GM19324 (cell line): ENCODE results near the gene NCCRP1.

Experiments used
- ATAC-seq: cut with Tn5 transposase; IDR thresholded peaks from one replicate; pipeline ENCODE4 v1.9.1; 2021; ENCODE audit warnings: mild to moderate bottlenecking, moderate library complexity; ENCODE audit not compliant: unreplicated experiment, low FRiP score

Gene NCCRP1

DNA sequence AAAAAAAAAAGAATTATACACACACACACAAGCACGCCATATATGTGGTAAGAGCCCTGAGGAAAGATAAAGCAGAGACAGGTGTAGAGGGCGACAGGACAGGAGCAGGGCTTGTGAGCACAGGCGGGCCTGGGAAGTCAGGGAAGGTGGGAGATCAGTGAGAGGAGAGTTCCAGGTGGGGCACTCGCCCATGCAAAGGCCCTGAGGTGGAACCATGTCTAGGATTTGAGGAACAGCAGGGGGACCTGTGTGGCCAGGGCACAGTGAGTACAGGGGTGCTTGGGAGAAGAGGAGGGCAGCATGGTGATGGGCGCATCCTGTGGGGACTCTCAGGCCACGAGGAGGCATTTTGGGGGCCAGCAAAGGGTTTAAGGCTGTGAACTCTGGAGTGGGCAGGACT, 32.5 kb upstream of the NCCRP1 start:
- ATAC-seq, result no peak

DNA sequence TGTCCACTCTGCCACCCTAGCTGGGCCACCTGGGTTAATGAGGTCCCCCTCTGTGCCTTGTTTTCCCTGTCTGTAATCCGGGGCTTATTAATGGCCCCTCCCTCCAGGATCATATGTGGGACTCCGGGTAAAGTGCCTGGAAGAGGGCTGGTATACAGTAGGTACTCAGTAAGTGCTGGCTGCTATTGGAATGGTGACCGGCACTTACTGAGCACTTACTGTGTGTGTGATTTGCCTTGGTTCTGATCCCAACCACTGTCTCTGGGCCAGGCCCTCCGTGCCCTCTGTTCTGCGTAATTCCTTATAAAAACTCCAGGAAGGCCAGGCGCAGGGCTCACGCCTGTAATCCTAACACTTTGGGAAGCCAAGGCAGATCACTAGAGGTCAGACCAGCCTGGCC, 30.9 kb upstream of the NCCRP1 start:
- ATAC-seq, result no peak

DNA sequence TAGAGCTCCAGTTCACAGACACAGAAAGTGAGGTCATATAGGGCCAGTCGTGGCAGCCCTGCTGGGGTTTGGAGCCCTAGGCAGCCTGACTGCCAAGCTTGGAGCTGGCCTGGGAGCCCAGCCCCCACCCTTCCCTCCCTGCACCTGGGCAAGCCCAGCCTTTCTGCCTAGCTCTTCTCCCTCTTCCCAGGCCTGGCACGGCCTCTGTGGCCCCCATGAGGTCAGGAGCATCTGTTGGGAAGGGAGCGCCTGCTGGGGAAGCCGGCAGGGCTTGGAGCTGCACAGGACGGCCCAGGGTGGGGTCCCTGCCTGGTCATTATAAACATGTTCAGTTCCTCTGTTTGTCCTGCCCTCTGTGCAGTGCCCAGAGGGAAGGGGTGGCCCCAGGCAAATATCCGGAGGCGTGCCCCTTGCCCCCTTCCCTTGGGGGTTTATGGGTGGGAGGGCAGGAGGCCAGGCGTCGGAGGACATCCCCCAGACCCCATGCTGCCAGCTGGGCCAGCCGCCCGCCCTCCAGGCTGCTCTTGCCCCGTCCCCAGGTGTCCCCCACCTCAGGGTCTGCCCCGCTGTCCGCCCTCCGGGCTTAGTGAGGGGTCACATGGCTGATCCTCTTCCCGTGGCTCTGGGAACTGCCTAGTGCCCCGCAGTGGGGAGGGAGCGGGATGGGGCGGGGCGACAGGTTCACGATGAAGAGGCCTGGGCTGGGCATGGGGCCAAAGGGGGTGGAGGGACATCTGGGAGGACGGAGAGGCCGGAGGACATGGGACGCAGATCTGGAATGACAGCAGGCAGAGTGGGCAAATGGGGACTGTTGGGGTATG, 30.0 kb upstream of the NCCRP1 start:
- no peak for ATAC-seq

DNA sequence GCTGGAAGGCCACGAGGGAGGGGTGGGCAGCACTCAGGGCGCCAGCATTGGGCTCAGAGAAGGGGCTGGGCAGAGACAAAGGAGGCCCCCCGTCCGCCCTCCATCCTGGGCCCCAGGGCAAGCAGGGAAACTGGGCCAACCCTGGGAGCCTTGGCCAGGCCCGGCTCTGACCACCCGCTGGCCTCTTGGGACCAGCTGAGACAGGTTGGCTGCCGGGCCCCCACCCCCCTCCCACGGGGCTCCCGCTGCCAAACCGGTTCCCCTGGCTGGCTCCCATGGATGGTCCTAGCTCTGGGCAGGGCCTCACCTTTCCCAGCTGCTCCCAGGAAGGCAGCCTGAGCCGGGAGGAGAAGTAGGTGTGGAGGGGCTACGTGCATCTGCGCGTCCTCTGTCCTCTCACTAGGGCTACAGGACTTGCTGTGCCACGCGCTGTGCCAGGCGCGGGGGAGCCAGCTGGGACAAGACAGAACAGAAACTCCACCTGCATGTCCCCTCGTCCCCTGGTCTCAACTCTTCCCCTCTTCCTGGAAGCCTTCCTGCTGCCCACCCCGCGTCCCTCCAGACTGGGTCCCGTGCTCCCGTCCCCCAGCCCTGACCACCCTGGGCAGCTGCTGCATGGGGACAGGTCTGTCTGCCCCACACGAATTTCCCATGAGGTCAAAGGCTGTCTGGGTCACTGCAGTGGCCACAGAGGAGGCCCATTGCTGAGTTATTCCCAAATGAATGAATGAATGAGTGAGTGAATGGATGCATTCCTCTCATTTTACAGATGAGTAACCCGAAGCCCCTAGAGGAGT, 29.1 kb upstream of the NCCRP1 start:
- ATAC-seq, result no peak

DNA sequence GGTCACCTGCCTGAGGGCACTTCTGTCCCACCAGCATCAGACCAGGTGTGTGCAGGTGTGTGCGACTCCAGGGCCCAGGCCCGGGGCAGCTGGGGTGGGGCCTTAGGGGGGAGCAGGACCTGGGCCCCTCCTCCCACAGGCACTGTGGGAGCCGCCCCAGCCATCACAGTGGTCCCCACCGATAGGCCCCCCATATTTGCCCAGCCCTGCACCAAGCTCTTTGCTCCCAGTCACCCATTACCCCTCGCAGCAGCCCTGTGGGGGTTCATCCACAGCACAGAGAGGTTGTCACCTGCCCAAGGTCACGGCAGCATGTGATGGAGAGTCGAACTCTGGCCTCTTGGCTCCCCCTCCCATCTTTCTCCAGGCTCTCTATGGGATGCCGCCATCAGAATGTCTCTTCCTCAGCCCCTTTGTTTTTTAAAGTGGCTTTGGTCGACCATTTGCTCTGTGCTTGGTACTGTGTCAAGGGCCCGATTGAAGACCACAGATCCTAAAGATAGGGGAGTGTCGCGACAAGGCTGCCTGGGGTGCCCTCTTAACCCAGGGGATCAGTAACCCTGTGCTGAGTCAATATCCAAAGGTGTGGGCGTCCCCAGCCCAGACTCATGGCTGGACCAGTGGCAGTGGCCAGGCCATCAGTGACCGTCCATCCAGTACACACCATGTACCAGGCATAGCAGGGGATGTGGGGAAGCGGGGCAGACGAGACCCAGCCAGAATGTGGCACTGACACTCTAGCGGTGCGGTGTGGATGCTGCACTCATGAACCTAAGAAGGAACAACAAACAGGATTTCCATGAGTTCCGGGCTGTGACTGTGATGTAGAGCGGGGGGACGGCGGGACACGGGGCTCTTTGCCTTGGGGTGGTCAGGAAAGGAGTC, 28.3 kb upstream of the NCCRP1 start:
- no peak for ATAC-seq

DNA sequence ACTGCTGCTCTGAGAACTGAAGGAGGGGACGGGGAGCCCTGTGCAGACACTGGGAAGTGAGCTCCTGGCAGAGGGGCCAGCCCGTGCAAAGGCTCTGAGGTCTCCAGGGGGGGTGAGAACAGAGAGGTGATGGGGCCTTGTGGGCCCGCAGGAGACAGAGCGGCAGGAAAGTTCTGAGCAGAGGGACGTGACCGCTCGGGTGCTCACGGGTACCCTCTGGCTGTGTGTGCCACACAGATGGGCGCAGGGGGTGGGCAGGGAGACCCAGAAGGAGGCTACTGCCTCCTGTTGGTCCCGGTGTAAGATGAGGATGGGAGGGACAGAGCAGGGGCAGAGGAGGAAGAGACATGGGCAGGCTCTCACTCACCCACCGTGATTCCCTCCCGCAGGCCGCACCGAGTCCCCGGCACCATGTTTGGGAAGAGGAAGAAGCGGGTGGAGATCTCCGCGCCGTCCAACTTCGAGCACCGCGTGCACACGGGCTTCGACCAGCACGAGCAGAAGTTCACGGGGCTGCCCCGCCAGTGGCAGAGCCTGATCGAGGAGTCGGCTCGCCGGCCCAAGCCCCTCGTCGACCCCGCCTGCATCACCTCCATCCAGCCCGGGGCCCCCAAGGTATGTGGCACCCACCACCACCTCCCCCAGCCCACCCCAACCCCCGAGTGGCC, 27.5 kb upstream of the NCCRP1 start:
- ATAC-seq, result no peak

DNA sequence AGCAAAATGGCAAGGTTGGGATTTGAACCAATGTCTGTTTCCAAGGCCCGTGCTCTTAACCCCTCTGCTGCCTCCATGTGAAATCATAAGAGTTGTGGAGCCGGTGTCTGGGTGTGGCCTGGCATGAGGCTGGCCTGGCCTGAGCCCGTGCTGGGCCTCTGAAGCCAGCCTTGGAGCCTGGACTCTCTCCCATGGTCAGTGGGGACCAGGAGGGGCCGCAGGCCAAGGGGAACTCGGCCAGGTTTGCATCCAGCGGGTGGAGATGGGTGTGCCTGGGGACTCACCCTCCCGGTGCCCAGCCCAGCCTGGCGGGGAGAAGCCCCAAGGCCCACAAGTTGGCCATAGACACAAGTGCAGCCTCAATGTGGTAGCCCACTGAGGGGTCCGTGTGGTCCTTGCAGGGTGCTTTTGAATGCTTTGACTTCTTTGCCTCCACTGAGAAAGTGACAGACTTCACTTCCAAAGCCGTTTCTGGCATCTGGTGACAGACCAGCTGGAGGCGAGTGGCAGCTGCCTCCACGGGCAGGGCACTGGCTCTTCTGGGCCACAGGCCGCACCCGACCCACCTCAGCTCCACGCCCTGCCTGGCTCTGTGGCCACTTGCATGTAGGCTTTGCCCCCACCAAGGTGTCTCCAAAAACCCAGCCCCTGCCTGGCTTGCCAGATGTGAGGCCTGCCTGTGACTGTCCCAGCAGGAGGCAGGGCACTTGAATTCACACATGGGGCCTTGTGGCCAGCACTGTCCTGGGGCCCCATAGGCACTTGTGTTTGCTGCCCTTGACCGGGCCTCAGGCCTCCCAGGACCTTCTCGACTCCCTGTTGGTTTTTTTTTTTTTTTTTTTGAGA, 26.2 kb upstream of the NCCRP1 start:
- no peak for ATAC-seq

DNA sequence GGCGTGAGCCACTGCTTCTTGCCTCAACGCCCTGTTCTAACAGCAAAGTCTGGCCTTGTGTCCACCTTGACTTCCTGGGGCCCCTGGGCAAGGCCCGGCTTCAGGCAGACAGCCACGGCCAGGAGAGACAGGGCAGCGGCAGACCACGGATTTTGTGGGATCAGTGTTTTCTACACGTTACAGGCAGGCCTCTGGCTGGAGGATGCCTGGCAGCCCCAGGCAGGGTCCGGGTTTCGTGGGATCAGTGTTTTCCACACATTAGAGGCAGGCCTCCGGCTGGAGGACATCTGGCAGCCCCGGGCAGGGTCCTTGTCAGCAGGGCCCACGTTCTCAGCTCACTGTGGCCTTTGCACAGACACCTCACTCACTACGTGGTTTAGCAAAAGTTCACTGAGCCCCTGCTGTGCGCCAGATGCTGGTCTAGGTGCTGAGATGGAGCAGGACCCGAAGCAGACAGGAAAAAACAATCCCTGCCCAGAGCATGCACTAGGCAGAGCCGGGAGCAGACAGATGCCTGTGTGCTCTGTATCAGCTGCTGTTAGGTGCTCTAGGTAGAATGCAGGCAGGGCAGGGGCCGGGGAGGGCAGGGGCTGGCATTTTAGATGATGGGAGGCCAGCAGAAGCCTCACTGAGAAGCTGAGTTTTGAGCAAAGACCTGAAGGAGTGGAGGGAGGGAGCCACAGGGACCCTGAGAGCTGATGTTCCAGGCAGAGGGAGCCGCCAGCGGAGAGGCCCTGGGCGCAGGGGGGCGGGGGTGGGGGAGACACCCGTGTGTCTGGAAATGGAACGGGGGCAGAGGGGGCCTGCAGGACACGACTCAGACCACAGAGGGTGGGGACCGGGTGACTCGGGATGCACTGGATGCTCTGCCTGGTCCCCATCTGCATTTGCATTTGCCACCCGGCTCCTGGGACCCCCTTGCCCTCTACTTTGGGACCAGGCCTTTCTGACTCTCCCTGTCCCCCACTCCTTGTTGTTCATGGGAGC, 25.0 kb upstream of the NCCRP1 start:
- ATAC-seq, result no peak

DNA sequence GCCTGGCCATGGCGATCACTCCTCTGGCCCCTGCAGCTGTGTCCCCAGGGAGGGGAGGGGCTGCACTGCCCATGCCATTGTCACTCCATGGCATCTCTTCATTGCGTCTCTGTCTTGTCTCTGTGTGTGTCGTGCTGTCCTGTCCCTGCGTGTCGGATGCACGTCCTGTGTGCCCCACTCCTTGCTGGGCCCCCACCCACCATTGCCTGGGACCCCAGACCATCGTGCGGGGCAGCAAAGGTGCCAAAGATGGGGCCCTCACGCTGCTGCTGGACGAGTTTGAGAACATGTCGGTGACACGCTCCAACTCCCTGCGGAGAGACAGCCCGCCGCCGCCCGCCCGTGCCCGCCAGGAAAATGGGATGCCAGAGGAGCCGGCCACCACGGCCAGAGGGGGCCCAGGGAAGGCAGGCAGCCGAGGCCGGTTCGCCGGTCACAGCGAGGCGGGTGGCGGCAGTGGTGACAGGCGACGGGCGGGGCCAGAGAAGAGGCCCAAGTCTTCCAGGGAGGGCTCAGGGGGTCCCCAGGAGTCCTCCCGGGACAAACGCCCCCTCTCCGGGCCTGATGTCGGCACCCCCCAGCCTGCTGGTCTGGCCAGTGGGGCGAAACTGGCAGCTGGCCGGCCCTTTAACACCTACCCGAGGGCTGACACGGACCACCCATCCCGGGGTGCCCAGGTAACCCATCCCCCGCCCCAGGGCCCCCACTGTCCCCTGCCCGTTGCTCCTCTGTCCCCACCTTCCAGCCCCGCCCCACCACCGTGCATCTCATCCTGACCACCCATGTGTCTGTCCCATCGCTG, 23.9 kb upstream of the NCCRP1 start:
- ATAC-seq, result no peak

DNA sequence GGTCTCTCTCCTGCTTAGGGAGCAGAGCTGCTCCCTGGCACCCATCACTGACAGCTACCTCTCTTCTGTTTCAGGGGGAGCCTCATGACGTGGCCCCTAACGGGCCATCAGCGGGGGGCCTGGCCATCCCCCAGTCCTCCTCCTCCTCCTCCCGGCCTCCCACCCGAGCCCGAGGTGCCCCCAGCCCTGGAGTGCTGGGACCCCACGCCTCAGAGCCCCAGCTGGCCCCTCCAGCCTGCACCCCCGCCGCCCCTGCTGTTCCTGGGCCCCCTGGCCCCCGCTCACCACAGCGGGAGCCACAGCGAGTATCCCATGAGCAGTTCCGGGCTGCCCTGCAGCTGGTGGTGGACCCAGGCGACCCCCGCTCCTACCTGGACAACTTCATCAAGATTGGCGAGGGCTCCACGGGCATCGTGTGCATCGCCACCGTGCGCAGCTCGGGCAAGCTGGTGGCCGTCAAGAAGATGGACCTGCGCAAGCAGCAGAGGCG, 23.2 kb upstream of the NCCRP1 start:
- ATAC-seq, result no peak

DNA sequence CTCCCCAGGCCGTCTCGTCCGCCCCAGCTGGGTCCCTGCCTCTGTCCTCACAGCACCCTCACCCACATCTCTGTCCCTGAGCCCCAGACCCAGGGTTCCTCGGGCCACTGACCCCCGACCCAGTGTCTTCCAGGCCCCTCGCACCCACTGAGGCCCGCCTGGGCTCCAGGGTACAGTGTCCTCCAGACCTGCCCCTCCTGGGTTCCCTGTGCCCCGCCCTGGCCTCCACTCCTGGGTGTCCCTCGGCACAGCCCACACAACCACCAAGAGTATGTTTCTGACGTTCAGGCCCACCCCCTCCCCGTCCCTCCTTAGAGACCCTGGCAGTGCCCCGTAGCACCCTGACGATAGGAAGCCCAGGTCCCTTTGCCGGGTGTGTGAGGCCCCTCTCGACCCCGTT, 22.6 kb upstream of the NCCRP1 start:
- ATAC-seq, result no peak

DNA sequence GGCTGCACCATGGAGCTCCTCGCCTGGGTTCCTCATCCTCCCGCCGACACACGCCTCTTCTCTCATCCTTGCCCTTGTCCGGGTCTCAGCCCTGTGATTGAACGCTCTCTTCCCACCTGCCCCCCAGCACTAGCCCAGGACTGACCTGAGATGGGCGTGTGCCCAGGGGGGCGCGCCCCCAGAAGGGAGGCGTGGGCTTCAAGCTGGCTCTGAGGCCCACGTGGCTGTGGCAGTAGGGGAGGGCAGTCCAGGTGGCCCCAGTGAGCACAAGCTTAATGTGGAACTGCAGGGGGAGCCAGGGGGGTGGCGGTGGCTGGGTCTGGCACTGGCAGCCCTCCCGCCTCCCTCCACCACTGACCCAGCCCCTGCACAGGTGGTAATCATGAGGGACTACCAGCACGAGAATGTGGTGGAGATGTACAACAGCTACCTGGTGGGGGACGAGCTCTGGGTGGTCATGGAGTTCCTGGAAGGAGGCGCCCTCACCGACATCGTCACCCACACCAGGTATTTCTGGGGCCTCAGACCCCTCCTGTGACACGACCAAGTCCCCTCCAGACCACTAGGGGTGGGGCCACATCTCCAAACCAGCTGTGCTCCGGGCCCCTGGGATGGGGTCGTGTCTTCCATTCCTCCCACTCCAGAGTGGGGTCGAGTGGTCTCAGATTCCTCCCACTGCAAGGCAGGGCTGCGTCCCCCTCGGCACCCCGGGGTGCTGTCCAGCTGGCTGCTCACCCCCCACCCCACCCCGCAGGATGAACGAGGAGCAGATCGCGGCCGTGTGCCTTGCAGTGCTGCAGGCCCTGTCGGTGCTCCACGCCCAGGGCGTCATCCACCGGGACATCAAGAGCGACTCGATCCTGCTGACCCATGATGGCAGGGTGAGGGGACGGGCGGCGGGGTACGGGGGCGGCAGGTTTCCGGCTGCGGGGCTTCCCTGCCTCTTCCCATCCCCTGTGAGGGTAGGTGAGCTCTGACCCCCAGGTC, 21.9 kb upstream of the NCCRP1 start:
- no peak for ATAC-seq

DNA sequence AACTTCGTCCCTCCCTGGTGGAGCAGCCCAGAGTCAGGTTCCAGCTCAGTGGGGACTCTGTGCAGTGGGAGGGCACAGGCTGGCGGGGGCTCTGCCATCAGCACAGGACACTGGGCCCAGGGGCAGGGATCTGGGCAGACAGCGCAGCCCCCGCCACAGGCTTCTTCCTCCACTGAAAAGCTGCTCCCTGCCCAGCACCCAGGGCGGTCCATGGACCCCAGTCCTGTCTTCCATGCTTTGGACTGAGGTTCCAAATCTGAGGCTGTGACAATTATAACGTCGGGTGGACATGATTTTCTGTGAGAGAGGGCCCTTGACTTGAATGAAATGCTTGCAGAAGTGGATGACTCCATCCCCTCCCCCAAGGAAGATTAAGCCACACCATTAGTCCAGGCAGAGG, 21.2 kb upstream of the NCCRP1 start:
- no peak for ATAC-seq

DNA sequence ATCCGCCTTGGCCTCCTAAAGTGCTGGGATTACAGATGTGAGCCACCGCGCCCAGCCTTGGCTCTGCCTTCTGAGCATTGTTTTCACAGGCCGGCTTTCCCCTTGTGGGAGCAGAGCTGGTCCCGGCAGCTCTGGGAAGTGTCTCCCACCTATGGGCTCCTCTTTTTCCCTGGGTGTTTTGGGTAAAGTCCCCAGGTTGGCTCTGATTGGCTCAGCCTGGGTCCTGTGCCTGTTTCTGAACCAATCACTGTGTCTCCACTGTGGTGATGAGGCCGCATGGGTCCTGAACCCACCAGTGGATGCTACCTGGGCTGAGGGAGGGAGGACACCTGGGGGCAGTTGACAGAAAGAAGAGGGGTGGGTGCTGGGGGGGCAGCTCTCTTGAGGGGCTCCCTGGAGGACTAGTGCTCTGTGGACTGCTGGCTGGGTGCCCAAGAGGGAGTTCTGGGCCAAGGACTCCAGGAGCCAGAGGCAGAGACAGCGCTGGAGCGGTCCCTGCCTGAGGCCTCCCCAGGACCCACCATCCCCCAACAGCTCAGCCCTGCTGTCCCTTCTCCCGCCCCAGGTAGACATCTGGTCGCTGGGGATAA, 19.6 kb upstream of the NCCRP1 start:
- ATAC-seq, result no peak

DNA sequence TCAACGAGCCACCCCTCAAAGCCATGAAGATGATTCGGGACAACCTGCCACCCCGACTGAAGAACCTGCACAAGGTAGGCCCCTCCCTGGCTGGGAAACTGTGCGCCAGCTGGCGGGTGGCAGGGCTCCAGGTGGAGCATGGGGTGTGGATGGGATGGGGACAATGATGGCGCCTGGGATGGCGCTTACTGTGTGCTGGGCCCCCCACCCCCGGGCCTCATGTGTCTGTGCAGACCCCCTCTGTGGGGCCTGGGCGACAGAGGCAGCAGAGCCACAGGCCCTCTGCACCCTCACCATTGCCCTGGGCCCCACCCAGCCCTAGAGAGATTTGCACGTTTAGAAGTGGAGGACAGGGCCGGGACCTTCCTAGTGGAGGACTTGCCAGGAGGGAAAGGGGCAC, 19.0 kb upstream of the NCCRP1 start:
- no peak for ATAC-seq
